Measurements from ENCODE around the gene CRIP2. TPM values are rescaled to one million over a fixed set of nuclear protein-coding genes. Genes with fewer than 3 reads are reported as not detected.

CRIP2 gene
- total RNA-seq, 1 donor from 2014 or later, result 78.5 TPM

GRCh38 chr14:105500036-105500725 is 25.6 kb downstream of the CRIP2 start:
- peak; percentile 21 for DNase-seq

GRCh38 chr14:105500726-105501101 is 26.1 kb downstream of the CRIP2 start:
- no peak for TF ChIP-seq CTCF (IDR thresholded peaks at IDR 0.05; ENCODE audit: partially characterized antibody, unreplicated experiment)
- no peak overlapping the region for H3K4me3 Mint-ChIP-seq (ENCODE audit: unreplicated experiment)
- DNase-seq, result no peak
- H3K27me3 Mint-ChIP-seq (ENCODE audit: unreplicated experiment), result peaks cover 7% of the 10 kb centered on the region
- peak overlapping the region; percentile 48 for H3K27ac Mint-ChIP-seq (ENCODE audit: unreplicated experiment)
- no peaks in the 10 kb centered on the region for H3K36me3 Mint-ChIP-seq (ENCODE audit: unreplicated experiment)
- peaks cover 5% of the 10 kb centered on the region for H3K9me3 Mint-ChIP-seq (ENCODE audit: unreplicated experiment)
- H3K4me1 Mint-ChIP-seq (ENCODE audit: low read depth, unreplicated experiment), result peaks cover 3% of the 10 kb centered on the region

More at GRCh38 chr14:105500036-105500725, 25.6 kb downstream of the CRIP2 start:
- H3K4me1 Mint-ChIP-seq (ENCODE audit: low read depth, unreplicated experiment), result peaks cover 3% of the 10 kb centered on the region
- H3K27ac Mint-ChIP-seq (ENCODE audit: unreplicated experiment), result peak overlapping the region; percentile 80
- peaks cover 7% of the 10 kb centered on the region for H3K27me3 Mint-ChIP-seq (ENCODE audit: unreplicated experiment)
- H3K36me3 Mint-ChIP-seq (ENCODE audit: unreplicated experiment), result no peaks in the 10 kb centered on the region
- H3K9me3 Mint-ChIP-seq (ENCODE audit: unreplicated experiment), result peaks cover 5% of the 10 kb centered on the region
- TF ChIP-seq CTCF (IDR thresholded peaks at IDR 0.05; ENCODE audit: partially characterized antibody, unreplicated experiment), result no peak
- no peak overlapping the region for H3K4me3 Mint-ChIP-seq (ENCODE audit: unreplicated experiment)

- Mint-ChIP-seq H3K27ac (ENCODE audit: unreplicated experiment) (no peak overlapping the region), H3K36me3 (ENCODE audit: unreplicated experiment) (no peaks in the 10 kb centered on the region), H3K4me1 (ENCODE audit: low read depth, unreplicated experiment) (peaks cover 3% of the 10 kb centered on the region), H3K27me3 (ENCODE audit: unreplicated experiment) (peaks cover 7% of the 10 kb centered on the region), H3K9me3 (ENCODE audit: unreplicated experiment) (peaks cover 5% of the 10 kb centered on the region), H3K4me3 (ENCODE audit: unreplicated experiment) (no peak overlapping the region)
- DNase-seq, result no peak
- TF ChIP-seq CTCF (IDR thresholded peaks at IDR 0.05; ENCODE audit: partially characterized antibody, unreplicated experiment), result no peak
Observed at GRCh38 chr14:105501504-105502291, 27.1 kb downstream of the CRIP2 start.

- H3K9me3 Mint-ChIP-seq (ENCODE audit: unreplicated experiment), result peaks cover 7% of the 10 kb centered on the region
- H3K27me3 Mint-ChIP-seq (ENCODE audit: unreplicated experiment), result peaks cover 6% of the 10 kb centered on the region
- no peaks in the 10 kb centered on the region for H3K36me3 Mint-ChIP-seq (ENCODE audit: unreplicated experiment)
- peaks cover 3% of the 10 kb centered on the region for H3K4me1 Mint-ChIP-seq (ENCODE audit: low read depth, unreplicated experiment)
- DNase-seq, result no peak
- H3K4me3 Mint-ChIP-seq (ENCODE audit: unreplicated experiment), result no peak overlapping the region
- no peak overlapping the region for H3K27ac Mint-ChIP-seq (ENCODE audit: unreplicated experiment)
- TF ChIP-seq CTCF (IDR thresholded peaks at IDR 0.05; ENCODE audit: partially characterized antibody, unreplicated experiment), result no peak
Observed at GRCh38 chr14:105502446-105503295, 28.1 kb downstream of the CRIP2 start.
